Hematopoietic multipotent progenitor cell treated with erythropoietin and hydrocortisone succinate and interleukin-3 and kit ligand, for 4 days (in vitro differentiated cells): Measurements from ENCODE around the gene EIF4E.
A peak's percentile ranks its signal among the peaks of the same experiment; 100 is the strongest.
"Not testable (repeated sequence)": the region's sequence is repeated elsewhere in the genome, so short reads cannot be mapped to it uniquely, and the experiment has no call there.

Source experiments
- DNase-seq: peaks from one replicate; pipeline ENCODE4 v3.0.0-alpha.2; 2015

Gene EIF4E

DNA sequence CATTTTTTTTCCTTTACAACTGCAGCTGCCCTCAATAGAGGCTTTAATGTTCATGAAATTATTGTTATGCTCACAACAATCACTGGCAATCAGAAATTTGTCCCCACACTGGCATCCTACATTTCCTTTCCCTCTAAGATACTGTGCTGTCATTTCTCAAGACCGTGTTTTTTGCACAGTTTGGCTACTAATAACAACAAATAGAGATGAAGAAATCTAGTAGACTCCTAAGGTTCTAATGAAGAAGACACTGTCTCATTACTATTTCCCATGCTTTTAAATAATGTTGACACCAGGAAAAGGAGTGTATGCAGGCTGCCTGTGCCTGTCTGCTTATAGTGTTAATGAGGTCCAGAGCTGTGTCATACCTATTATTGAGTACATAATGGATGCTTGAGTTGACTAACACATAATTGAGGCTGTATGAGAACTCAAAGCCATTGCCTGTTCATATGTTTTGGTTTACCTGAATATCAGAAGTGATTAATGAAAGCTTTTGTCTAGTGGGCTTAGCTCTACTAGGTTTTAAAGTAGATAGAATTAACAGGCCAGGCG lies 1.5 kb upstream of the EIF4E start:
- DNase-seq, result no peak

DNA sequence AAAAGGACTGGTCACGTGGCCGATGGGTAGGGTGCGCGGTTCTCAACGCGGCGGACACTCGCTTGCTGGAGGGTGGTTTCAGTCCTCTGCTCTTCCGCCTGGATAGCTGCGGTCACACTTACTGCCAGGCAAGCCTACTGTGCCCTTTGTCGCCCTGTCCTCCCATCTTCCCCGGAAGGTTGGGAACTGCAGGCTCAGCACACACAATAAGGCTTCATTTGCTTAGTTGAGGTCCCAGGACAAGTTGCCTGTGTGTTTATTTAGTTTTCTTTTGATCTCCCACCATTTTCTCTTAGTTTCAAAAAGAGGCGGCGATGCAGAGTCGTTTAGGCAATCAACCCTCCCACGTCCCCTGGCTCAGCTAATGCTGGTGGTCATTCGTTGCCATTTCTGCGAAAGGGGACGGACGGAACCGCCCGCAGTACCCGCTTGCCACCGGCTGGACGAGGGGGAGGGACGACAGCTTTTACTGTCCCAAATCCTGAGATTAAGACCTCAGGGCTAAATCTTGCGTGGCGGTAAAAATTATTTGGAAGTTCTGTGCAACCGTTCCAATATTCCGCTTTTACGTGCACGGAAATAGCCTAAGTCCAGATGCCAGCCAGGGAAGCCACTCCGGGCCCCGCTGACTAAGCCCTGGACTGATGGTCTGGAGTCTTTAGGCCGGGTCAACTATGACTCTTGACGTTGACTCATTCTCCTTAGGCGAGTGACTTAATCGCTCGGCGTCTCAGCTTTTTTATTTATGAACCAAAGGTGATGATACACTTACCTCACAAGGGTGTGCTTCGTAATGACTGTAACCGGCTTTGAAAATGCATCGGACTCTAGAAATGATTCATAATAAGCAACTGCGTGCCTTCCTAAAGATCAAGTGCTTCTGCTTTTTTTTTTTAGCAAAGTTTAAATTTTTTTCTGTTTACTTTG lies 671 bp upstream of the EIF4E start:
- DNase-seq, result peak; percentile 78

DNA sequence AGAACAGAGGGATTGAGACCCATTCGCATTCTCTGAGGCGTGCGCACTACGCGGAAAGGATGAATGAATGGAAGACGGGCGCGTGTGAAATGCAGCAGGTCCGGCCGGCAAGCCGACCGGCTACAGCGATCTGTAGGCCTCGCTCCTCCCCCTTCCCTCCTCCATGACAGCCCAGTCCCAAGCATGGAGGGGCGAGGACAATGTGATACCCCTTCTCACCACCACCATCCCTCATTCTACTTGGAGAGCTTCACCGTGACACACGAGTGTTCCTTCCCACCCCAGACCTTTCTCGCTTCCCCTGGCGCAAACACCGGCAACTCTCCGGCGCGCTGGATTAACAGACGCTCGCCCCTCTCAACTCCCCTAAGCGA lies 815 bp downstream of the EIF4E start:
- DNase-seq, result peak; percentile 96

DNA sequence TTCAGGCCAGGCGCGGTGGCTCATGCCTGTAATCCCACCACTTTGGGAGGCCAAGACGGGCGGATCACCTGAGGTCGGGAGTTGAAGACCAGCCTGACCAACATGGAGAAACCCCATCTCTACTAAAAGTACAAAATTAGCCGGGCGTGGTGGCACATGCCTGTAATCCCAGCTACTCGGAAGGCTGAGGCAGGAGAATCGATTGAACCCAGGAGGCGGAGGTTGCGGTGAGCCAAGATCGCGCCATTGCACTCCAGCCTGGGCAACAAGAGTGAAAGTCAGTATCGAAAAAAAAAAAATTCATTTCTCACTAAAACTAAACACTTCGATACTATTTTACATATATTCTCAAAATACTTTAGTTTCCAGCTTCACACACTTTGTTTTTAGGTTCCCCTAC lies 2.7 kb downstream of the EIF4E start:
- not testable (repeated sequence) for DNase-seq

DNA sequence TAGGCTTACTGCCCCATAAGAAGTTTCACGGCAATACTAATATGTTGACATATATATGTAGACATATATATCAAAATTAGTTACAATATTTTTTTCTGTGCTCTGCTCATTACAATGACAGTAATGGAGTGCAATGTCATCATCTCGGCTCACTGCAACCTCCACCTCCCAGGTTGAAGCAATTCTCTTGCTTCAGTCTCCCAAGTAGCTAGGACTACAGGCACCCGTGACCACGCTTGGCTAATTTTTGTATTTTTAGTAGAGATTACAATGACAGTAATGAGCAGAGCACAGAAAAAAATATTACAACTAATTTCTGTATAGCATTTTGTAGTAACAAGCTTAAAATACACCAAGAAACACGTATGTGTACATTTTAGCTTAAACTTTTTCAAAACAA lies 7.6 kb downstream of the EIF4E start:
- no peak for DNase-seq

DNA sequence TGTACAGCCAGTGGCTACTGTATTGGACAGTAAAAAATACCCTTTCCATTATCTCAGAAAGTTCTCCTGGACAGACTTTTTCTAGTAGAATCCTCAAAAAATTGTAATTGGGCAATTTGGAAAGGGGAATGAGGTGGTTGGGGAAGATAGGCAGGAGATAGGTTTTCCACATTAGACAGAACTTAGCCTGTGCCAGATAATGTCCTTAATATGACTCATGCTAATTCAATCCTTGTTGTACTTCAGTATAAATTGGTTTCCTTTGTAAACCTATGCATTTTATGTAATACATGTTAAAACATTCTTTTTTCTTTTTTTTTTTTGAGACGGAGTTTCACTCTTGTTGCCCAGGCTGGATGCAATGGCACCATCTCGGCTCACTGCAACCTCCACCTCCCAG lies 8.9 kb downstream of the EIF4E start:
- DNase-seq, result no peak

DNA sequence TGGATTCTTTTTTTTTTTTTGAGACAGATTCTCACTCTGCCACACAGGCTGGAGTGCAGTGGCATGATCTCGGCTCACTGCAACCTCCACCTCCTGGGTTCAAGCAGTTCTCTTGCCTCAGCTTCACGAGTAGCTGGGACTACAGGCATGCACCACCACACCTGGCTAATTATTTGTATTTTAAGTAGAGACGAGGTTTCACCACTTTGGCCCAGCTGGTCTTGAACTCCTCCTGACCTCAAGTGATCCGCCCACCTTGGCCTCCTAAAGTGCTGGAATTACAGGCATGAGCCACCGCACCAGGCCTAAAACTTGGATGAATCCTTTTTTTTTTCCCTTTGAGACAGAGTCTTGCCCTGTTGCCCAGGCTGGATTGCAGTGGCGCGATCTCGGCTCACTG lies 18.2 kb downstream of the EIF4E start:
- not testable (repeated sequence) for DNase-seq

DNA sequence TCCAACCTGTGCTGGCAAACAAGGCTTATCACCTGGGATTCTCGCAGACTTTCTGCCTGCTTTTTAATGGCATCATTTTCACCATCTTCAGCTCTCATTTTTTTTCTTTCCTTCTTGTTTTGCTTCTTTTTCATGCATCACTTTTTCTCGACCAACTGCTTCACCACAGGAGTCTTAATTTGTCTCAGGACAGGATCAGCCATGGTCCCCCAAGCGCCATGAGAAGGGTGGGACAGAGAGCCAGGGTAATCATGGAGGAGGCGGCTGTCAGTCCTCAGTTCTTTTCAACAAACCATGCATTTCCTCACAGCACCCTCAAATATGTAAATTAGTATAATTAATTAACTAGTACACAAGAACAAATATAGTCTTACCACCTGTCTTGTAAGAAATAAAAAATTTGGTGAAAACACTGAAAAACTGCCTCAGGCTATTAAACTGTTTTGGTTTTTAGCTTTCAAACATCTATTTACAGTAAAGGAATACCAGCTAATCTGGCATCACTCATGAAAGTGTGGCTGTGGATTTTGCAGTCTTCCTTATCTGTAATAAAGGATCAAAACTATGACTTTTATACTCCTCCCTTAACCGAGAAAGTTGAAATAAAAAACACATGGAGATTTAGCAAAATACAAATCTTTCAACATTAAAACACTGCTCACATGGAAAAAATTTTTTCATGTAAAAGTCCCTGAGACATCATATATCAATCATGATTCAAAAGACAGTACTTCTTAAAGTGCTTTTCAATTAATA lies 19.1 kb downstream of the EIF4E start:
- DNase-seq, result no peak

DNA sequence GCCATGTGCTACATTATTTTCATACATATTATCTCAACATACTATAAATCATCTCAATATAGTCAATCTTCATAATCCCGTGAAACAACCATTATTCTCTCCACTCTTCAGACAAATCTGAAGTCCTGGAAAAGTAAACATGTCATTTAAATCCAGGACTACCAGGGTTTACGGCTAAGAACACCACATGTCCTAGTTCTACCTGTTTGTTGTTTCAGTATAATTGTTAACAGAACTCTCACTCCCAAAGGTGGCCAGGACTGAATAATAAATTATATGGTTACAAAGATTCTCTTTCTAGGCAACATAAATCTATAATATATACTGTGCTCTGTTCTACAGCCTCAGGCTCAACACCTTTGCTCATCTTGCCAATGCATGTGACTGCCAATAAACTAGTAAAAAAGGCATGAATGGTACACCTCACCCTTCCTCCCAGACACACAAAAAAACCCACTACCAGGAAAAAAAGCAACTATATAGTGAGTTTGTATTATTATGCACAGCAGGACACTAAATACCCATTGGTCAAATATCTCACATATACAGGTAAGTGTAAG lies 20.1 kb downstream of the EIF4E start:
- no peak for DNase-seq

DNA sequence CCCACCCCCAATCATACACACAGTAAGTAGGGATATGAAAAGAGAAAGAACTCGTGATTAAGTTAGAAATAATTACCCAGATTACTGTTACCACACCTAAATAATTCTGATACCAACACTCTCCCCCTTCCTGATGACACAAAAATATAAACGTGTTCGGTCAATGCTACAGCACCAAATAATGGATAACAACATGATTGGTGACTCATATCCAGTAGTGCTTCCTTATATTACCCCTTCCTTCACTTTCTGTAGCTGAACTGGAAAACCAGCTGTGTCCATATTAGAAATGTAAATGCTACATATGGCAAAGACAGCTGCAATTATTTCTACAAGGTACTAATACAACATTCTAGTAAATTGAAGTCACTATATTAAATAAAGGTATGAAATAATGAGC lies 20.8 kb downstream of the EIF4E start:
- DNase-seq, result no peak

DNA sequence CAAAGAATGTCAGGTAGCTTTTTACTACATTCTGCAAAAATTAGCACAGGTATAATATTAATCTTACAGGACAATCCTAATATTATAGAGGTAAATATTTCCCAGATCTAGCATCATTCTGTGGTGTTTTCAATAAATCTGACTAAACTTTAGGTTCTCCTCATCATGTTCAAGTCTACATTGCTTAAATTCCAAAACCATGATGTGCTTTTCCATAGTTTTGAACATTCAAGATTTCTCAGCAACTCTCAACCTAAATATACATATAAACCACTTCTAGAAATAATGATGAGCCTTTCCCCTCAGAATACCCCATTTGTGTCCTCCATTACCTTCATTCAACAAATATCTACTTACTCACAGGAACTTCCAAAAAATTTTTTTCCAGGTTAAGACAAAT lies 23.1 kb downstream of the EIF4E start:
- no peak for DNase-seq

DNA sequence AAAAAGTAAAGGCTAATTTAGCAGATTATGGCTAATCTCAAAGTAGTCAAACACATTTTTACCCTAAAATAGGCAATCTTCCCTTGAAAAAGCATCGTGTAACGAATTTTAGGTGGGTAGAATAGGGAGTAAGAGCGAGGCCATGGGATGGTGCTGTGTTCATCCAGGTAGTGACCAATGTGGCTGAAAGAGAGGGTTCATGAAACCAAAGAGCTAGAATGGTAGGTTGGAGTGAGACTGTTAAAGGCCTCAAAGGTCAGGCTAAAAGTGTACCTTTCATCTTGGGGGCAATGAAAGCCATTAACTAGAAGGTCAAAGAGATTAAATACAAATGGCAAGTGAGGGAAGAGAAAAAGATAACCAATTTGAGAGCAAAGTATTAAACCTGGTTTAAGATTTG lies 23.6 kb downstream of the EIF4E start:
- no peak for DNase-seq

DNA sequence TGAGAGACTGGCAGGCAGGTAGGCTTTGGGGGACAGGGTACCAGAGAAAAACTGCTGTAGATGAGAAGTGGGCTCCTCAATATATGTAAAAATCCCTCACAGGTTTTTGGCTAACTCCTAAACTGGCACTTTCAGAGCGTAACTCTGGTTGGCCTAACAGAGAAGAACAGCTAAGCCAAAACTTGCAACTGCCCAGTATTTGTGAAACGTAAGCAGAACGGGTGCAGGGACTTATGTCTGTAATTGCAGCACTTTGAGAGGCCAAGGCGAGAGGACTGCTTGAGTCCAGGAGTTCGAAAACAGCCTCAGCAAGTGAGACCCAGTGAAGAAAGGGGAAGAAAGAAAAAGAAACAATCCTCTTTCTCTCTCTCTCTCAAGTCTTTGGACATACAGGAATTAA lies 25.0 kb downstream of the EIF4E start:
- DNase-seq, result no peak

DNA sequence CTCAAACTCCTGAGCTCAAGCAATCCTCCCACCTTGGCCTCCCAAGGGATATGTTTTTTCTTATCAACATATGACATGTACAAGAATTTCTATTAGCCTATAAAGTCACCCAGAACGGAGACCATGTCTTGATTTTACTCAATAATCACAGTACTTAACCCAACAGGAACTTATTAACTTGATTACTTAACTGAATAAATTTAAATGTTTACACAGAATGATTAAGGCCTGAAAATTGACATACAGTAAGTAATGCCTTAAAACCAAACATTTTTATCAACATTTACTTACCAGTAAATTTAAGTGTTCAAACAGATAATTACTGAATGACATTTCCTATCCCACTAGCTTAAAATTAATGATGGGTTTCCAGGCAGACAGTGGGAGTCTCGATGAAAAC lies 25.4 kb downstream of the EIF4E start:
- no peak for DNase-seq

DNA sequence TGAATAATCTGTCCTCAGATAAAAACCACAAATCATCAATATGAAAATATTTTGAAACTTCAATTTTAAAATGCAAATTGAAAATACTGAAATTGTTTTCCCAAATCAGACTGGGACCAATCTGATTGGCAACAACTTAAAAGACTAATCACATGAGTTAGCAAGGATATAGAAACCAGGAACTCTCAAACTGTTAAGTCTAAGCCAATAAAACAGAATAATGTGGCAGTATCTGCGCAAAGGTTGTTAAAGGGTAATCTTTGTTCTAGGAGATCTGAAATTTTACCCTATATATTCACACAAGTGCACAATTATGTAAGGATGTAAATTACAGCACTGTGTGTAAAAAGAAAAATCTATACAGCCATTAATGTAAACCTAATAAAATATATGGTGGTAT lies 29.7 kb downstream of the EIF4E start:
- DNase-seq, result no peak

DNA sequence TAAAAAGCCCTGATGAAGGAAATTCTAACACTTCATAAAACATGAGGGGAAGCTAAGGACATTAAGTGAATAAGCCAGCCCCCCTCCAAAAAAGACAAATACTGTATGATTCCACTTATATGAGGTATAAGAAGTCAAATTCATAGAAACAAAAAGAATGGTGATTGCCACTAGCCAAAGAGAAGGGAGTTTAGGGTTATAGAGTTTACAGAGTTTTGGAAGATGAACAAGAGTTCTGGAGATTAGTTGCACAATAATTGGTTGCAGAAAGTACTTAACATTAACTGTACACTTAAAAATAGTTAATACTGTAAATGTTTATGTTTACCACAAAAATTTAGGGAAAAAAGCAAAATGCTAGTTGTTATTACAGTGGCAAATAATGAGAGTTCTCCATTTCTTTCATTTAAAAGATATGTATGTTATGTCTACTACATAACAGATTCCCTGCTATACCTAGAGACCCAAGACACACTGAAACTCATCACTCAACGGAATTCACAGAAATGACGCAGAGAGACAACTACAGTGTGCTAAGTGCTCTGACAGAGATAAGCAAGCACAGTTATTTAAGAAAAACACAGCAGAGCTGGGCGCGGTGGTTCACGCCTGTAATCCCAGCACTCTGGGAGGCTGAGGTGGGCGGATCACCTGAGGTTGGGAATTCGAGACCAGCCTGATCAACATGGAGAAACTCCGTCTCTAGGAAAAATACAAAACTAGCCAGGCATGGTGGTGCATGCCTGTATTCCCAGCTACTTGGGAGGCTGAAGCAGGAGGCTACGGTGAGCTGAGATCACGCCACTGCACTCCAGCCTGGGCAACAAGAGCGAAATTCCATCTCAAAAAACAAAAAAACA lies 37.2 kb downstream of the EIF4E start:
- DNase-seq, result no peak

DNA sequence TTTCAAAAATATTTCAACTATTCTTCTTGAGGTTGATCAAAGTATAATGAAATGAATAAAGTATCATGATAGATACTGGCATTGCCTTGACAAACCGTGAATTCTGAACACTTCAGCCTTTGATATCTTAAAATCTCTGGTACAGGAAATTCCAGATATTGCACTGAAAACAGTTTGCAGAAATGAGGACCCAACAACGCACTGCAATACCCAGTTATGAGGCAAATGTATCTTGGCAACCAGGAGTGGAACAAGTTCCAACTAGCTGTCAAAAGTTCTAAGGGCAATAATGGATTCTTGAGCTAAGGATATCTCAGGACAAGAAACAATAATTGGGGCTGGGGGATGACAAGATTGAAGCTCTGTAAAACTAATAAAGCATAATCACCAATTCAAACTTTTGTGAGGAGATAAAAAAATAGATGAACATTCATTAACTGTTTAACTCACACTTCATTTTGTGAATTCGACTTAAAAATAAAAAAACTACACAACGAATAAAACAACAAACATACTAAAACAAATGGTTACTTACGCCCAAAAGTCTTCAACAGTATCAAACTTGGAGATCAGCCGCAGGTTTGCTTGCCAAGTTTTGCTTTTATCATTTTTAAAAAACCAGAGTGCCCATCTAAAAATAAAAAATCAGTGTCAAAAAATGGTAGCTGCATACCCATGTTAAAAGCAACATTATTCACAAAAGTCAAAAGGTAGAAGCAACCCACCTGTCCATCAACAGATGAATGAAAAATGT lies 38.1 kb downstream of the EIF4E start:
- DNase-seq, result no peak

DNA sequence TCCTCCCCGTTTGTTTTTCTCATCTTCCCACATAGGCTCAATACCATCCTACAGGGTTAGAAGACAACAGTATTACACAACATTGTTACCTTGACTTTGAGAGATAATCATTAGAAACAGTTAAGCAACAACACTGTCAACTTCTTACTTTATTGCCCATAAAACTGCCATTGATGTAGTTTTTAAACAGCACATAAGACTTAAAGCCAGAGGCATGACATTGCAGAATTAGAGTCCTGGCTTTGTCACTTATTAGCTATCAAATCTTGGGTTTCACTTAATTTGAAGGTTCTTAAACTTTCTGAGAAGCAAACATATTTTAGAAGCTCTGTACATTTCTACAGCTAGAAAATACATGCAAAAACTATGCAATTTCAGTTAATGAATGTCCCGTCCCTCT lies 41.8 kb downstream of the EIF4E start:
- DNase-seq, result no peak

DNA sequence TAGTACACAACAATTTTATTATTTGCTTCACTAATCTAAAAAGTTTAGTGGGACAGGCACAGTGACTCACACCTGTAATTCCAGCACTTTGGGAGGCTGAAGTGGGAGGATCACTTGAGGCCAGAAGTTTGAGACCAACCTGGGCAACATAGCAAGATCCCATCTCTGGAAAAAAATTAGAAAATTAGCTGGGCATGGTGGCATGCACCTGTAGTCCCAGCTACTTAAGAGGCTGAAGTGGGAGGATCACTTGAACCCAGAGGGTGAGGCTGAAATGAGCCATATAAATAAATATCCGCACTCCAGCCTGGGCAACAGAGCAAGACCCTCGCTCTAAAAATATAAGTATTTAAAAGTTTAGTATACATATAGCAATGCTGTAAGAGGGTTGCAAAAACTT lies 42.6 kb downstream of the EIF4E start:
- not testable (repeated sequence) for DNase-seq

DNA sequence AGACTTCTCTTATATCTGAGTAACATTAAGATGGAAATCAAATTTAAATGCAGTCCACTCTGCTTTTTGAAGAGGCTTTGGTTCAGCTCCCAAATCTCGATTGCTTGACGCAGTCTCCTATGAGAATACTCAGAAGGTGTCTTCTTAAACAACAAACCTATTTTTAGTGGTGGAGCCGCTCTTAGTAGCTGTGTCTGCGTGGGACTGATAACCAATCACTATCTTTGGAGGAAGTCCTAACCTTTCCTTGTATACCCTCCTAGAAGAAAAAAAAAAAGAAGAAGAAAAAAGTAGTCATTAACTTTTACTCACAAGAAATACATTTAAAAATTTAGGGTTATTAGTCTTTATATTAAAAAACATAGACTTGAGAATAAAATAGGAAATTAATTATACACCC lies 48.0 kb downstream of the EIF4E start:
- not testable (repeated sequence) for DNase-seq

DNA sequence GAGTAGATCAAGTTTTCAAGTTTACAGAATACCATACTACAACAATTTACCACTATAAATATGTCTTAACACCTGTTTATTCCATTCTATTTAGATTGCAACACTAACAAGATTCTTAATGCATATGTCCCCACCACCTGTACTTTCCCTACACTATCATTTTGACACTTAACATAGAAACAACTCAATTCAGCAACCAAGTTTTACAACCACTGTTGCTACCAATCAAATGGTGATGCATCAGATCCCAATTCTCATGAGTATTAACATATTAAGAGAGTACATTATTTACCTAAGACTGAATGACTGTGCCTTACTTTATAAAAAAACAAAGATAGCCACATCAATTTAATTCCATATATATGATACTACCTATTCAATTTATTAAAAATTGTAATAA lies 49.4 kb downstream of the EIF4E start:
- no peak for DNase-seq

DNA sequence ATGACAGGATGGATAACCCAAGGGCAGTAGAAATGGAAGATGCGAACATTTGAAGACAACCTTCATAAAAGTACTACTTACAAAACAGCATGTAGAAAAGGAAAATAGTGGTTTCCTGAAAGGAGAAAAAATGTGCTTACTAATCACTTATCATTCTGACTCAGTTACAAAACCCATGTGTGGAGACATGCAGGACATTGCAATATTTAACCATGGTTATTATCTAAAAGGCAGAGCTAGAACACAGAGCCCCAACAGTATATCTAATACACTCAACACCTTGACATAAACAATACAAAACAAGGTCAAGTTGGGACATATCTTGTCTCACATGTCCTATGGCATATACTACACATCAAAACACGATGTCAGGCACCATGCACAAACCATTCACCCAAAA lies 55.9 kb downstream of the EIF4E start:
- DNase-seq, result peak; percentile 55
